Tibial nerve (tissue), 4 donors: ENCODE data around the gene LTBP1. TPM values are rescaled to one million over a fixed set of nuclear protein-coding genes. Genes with fewer than 3 reads are reported as not detected.

ENCODE experiments used
- DNase-seq, 2 donors: peaks; one replicate each; pipeline ENCODE4 v3.0.0-alpha.2; 2019; ENCODE audit warnings: low spot score in 2 of 2
- H3K27ac ChIP-seq, 4 donors: fragments of 200-600 bp; sonication (generic) in 3 of 4; one replicate each; pipeline ENCODE4 v1.5.1; 2017 to 2019; ENCODE audit warnings: mild to moderate bottlenecking in 1 of 4
- H3K27me3 ChIP-seq, 2 donors: fragments of 200-600 bp; sonication (generic) in 1 of 2; one replicate each; pipeline versions ENCODE4 v1.5.1 to v1.6.0; 2017 to 2019
- H3K36me3 ChIP-seq, 3 donors: fragments of 200-600 bp; sonication (generic); one replicate each; pipeline ENCODE4 v1.5.1; 2018 to 2019
- H3K4me1 ChIP-seq, 4 donors: fragments of 200-600 bp; sonication (generic) in 3 of 4; one replicate each; pipeline ENCODE4 v1.5.1; 2017 to 2019
- H3K4me3 ChIP-seq, 4 donors: fragments of 200-600 bp; sonication (generic) in 3 of 4; one replicate each; pipeline ENCODE4 v1.5.1; 2017 to 2019; ENCODE audit warnings: mild to moderate bottlenecking in 1 of 4, moderate library complexity in 1 of 4
- H3K9me3 ChIP-seq, 4 donors: fragments of 200-600 bp; sonication (generic) in 3 of 4; one replicate each; pipeline ENCODE4 v1.5.1; 2017 to 2019
- EP300 ChIP-seq, 2 donors: sonication (generic); formaldehyde crosslinking; IDR thresholded peaks; one replicate each; pipeline ENCODE4 v1.6.1; 2017; ENCODE audit warnings: antibody characterized with exemption in 2 of 2, mild to moderate bottlenecking in 1 of 2
- POLR2A ChIP-seq, 2 donors: fragments of 450-650 bp; IDR thresholded peaks; one replicate each; pipeline ENCODE4 v1.6.1; 2017; ENCODE audit warnings: antibody characterized with exemption in 2 of 2, mild to moderate bottlenecking in 2 of 2, moderate library complexity in 2 of 2
- WGBS, 2 donors: methylation state at CpG; one replicate each; pipeline ENCODE4 v1.1.5; 2018; 5-methylcytosine and 5-hydroxymethylcytosine counted together
- total RNA-seq, 4 donors: library from RNA; depleted of rRNA; stranded (reverse); fragments of >200 nt; gene quantifications; one replicate each; pipeline ENCODE4 v1.1.0, GENCODE V29; 2016
- TF ChIP-seq, protein P1 (sequence below), 5 experiments: fragments of 200-600 bp in 3 of 5; fragments of 450-650 bp in 2 of 5; sonication (generic) in 3 of 5; IDR thresholded peaks; one replicate each; pipeline ENCODE4 v1.5.1; 2016 to 2019; ENCODE audit warnings: antibody characterized with exemption in 5 of 5, mild to moderate bottlenecking in 3 of 5, moderate library complexity in 2 of 5

Gene LTBP1
- total RNA-seq, 4 donors from 2014 or later: 29.4 to 89.8 (median 50.6) TPM

DNA sequence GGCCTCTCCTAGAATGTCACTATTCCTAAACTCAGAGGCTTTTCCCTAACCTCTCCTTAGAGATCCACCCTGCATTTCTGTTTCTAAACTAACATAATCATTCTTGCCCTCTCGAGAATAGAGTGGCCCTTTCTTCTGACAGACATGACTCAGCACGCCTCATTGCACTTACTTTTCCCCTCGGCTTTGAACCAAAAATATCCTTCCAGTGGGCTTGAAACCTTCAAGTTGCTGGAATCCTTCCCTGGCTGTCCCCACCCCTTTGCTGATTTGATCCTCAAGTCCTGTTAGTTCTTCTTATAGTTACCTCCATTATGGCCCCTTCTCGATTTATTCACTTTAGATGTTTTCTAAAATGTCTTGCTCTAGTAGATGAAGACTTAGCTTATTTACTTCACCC is 158.0 kb downstream of the LTBP1 start:
- TF ChIP-seq, protein P1, sequence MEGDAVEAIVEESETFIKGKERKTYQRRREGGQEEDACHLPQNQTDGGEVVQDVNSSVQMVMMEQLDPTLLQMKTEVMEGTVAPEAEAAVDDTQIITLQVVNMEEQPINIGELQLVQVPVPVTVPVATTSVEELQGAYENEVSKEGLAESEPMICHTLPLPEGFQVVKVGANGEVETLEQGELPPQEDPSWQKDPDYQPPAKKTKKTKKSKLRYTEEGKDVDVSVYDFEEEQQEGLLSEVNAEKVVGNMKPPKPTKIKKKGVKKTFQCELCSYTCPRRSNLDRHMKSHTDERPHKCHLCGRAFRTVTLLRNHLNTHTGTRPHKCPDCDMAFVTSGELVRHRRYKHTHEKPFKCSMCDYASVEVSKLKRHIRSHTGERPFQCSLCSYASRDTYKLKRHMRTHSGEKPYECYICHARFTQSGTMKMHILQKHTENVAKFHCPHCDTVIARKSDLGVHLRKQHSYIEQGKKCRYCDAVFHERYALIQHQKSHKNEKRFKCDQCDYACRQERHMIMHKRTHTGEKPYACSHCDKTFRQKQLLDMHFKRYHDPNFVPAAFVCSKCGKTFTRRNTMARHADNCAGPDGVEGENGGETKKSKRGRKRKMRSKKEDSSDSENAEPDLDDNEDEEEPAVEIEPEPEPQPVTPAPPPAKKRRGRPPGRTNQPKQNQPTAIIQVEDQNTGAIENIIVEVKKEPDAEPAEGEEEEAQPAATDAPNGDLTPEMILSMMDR (IDR thresholded peaks at IDR 0.05): no peak
- no peak for TF ChIP-seq POLR2A (IDR thresholded peaks at IDR 0.05)
- TF ChIP-seq EP300 (IDR thresholded peaks at IDR 0.05): no peak
- no peak for DNase-seq

DNA sequence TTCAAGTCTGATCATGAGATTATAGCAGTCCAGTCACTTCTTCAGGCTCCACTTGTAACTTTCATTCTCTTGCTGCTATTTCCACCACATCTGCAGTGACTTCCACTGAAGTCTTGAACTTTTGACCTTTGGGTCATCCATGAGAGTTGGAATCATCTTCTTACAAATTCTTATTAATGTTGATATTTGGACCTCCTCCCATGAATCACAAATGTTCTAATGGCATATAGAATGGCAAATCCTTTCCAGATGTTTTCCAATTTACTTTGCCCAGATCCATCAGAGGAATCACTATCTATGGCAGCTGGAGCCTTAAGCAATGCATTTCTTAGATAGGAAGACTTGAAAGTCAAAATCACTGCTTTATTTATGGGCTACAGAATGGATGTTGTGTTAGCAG is 159.4 kb downstream of the LTBP1 start:
- H3K4me3 ChIP-seq: no peak overlapping the region
- H3K27me3 ChIP-seq: no peaks in the 10 kb centered on the region
- DNase-seq: no peak
- H3K9me3 ChIP-seq: no peaks in the 10 kb centered on the region
- H3K36me3 ChIP-seq: no peaks in the 10 kb centered on the region
- TF ChIP-seq, protein P1 (IDR thresholded peaks at IDR 0.05): no peak
- TF ChIP-seq POLR2A (IDR thresholded peaks at IDR 0.05) (no peak), EP300 (IDR thresholded peaks at IDR 0.05) (no peak)
- H3K27ac ChIP-seq: no peak overlapping the region
- H3K4me1 ChIP-seq: peaks cover 0 to 27% (median 4%) of the 10 kb centered on the region in 4 donors

More for the DNA sequence above, 158.0 kb downstream of the LTBP1 start:
- no peaks in the 10 kb centered on the region for H3K36me3 ChIP-seq
- peak overlapping the region in 2 of 4 donors; percentile 36 to 43 for H3K27ac ChIP-seq
- H3K9me3 ChIP-seq: no peaks in the 10 kb centered on the region
- 46 to 61% methylated on average over 4 of the region's 4 CpGs for WGBS, 2 donors
- peaks cover 0 to 27% (median 4%) of the 10 kb centered on the region in 4 donors for H3K4me1 ChIP-seq
- H3K4me3 ChIP-seq: no peak overlapping the region
- no peaks in the 10 kb centered on the region for H3K27me3 ChIP-seq

DNA sequence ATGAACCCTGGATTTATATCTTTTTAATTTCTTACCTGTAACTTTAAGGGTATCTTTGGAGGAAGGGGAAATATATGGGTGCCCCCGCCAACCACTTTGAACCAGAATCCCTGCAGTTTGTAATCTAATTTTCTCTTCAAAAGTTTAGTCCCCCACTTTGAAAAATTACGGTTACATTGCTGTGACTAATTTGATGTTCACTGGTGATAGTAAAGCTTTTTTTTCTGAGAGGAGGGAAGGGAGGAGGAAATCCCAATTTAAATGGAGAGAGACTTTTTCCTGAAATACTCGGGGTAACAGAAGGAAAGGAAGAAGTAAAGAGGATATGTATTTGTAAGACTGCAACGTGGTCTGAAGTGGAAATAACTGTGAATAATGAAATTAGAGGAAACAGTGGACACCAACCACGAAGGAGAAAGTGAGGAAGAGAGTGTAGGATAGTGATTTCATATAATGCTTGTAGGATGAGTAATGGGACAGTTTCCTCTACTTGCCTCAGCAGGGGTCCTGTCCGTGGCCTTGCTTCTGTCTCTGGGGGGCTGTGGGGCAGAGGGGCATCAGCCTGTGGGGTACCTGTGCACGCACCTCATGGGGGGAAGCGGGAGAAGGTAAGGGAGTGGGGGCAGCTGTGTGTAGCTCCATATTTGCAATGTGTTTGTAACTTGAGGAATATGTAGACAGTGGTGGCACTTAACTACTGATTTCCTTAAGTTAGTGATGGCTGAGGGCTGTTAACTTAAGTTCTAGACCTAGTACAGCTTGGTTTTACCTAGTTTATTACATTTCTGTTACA is 161.1 kb downstream of the LTBP1 start:
- peaks cover 0 to 25% (median 4%) of the 10 kb centered on the region in 4 donors for H3K4me1 ChIP-seq
- TF ChIP-seq, protein P1 (IDR thresholded peaks at IDR 0.05): no peak
- TF ChIP-seq EP300 (IDR thresholded peaks at IDR 0.05): no peak
- TF ChIP-seq POLR2A (IDR thresholded peaks at IDR 0.05): no peak

DNA sequence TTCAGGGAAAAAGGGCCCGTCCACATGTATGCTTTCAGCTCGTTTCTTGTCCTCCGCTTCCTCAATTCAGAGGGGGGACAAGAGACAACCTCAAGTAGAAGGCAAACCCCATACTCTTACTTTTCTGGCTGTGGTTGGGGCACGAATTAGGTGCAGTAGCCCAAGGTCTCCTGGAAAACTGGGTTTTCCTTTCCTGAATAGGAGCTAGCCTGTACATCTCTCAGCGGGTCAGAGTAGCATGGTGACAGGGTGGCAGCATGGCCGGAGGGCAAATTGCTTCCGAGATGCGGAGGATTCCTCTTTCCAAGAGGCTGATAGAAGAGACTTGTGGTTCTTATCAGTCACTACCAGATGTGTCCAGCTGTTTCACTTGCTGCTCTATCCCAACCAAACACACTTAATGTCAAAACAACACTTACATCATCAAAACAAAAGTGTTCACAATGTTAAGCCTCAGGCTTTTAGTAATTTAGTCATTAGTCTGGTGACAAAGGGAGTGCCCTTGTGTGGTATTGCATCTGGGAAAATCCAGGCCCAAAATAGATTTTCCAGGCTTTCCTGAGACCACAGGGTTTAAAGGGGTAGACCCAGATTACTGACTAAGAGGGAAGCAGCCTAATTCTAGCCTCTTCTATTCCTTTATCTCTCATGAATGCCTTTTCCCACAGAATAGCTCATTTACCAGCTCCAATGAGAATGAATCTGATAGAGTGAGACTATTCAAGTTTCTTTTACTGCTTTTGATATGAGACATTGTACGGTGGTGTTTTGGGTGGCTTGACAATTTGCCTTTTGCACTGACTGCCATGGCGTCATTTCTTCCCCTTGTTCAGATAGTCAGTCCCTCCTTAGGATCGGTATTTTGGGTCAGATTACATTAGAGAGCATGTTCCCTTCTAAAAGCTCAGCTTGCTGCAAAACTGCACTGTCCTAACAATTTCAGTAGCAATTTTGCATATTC is 162.0 kb downstream of the LTBP1 start:
- Histone ChIP-seq H3K27ac (peak overlapping the region in 1 of 4 donors; percentile 56), H3K36me3 (no peaks in the 10 kb centered on the region), H3K4me3 (no peak overlapping the region), H3K27me3 (no peaks in the 10 kb centered on the region), H3K9me3 (no peaks in the 10 kb centered on the region), H3K4me1 (peaks cover 0 to 18% (median 4%) of the 10 kb centered on the region in 4 donors)
- TF ChIP-seq POLR2A (IDR thresholded peaks at IDR 0.05) (no peak), EP300 (IDR thresholded peaks at IDR 0.05) (no peak)
- TF ChIP-seq, protein P1 (IDR thresholded peaks at IDR 0.05): no peak
- WGBS, 2 donors: 63 to 74% methylated on average over 11 of the region's 11 CpGs
- DNase-seq: no peak

More for the DNA sequence above, 161.1 kb downstream of the LTBP1 start:
- no peak overlapping the region for H3K27ac ChIP-seq
- H3K27me3 ChIP-seq: no peaks in the 10 kb centered on the region
- no peak overlapping the region for H3K4me3 ChIP-seq
- no peaks in the 10 kb centered on the region for H3K36me3 ChIP-seq
- DNase-seq: no peak
- H3K9me3 ChIP-seq: no peaks in the 10 kb centered on the region
- 87 to 90% methylated on average over 8 of the region's 8 CpGs for WGBS, 2 donors
